Nucleus accumbens (tissue), 56 donors: ENCODE data around the gene TRABD.

Experiments used
- DNase-seq, 56 donors: peaks; one replicate each; lab custom pipeline; 2025; lab: John Stamatoyannopoulos, UW

TRABD gene

GRCh38 chr22:50216055-50216683 is 30.5 kb downstream of the TRABD start:
- no peak for DNase-seq

- no peak for DNase-seq
Measured at GRCh38 chr22:50216684-50217520, 31.2 kb downstream of the TRABD start.

- DNase-seq, result no peak
Measured at GRCh38 chr22:50217543-50218152, 31.9 kb downstream of the TRABD start.

DNA sequence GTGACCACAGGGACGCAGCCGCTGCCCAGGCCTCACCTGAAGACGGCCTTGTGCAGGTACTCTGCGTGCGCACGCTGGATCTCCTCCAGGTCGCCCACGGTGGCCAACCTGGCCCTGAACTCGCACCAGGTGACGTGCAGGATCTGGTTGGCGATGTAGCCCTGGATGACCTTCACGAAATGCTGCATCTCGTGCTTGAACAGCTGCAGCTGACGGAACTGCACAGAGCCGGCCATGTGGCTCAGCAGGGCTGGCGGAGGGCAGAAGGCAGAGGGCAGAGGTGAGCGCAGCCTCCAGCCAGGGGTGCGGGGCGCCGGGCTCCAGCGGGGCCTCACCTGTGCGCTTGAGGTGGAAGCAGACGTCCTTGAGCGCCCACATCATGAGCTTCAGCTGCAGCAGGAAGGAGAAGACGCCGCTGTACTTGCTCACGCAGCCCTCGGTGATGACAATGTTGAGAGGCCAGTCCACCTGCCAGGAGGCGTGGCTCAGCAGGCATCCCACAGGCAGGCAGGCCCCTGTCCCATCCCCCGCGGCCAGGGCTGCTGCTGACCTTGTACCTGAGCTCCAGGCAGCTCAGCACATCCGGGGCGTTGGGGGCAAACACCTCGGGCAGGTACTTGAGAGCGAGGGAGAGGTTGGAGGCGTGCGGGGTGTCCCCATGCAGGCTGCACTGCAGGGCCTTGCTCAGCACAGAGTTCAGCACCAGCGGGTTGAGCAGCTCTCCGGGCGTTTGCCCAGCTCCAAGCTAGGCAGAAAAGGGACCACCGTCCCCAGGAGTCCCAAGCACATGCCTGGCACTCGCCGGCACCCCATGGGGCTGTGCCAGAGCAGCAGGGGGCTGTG is 32.7 kb downstream of the TRABD start:
- DNase-seq, result no peak

- peak in 3 of 56 donors; percentile 20 to 36 (median 34) for DNase-seq
Measured at GRCh38 chr22:50218996-50219727, 33.4 kb downstream of the TRABD start.

DNA sequence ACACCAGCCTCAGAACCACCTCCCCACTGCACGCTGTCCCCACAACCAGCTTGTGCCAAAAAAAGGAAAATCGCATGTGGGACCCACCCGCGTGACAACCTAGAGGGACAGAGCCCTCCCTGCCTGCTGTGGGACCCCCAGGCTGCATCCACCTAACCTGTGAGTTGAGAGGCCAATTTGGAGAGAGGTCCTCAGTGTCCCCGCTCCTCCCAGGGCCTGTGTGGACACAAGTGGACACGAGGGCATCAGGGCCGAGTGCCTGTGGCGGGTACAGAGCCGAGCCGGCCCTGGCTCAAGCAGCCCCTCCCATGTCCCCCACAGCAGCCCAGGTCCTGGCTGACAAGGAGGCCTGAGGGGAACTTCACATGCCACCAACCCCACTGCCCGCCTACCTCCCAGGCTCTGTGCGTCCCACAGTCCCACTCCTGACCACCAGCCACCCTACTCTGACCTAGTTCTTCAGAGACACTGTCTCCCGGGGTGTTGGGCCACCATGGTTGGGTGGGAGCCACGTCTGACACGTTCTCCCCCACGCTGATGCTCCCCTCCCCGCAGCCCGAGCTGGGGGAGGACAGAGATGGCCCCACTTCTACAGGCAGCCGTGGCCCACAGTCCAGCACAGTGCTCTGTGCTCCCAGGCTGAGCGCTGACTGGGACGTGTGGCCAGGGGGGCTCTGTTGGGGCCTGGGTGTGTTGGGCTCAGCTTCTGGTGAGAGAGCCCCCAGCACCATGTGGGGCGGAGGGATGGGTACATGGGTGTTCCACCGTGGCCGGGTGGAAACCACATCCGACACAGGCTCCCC is 34.3 kb downstream of the TRABD start:
- no peak for DNase-seq

GRCh38 chr22:50220603-50221409 is 35.1 kb downstream of the TRABD start:
- DNase-seq, result no peak

DNA sequence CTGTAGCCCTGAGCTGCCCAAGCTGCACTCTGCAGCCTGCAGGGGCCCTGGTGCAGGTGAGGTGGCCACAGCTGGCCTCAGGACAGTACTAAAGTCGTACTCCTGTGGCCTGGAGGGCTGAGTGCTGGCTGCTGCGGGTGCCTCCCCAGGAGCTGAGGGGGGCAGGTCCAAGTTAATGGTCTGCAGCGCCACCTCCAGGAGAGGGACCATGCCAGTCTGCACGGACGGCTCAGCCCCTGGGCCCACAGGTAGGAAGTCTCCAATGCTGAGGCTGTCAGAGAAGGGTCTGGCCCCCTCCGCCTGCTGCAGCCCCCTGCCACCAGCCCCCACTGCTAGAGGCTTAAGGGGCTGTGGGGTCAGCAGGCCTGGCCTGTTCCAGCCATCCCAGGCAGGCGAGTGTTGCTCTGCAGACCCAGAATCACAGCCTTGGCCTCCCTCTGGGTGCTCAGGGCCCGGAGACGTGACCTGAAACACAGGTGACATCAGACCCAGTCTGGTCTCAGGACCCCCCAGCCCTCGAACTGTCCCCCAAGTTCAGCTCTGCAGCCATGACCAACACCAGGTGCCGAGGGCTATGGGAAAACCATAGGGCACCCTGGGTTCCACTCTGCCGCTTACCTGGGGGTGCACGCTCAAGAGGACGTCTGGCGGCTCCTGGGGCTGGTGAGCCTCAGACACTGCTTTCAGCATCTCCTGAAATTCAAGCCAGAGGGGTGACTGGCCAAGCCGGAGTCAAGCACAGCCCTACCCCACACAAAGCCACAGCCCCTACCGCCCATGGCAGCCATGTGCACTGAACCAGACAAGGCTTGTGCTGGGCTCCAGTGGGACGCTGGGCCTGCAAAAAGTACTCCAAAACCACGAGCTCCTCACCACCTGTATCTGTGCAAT is 35.9 kb downstream of the TRABD start:
- DNase-seq, result no peak

DNA sequence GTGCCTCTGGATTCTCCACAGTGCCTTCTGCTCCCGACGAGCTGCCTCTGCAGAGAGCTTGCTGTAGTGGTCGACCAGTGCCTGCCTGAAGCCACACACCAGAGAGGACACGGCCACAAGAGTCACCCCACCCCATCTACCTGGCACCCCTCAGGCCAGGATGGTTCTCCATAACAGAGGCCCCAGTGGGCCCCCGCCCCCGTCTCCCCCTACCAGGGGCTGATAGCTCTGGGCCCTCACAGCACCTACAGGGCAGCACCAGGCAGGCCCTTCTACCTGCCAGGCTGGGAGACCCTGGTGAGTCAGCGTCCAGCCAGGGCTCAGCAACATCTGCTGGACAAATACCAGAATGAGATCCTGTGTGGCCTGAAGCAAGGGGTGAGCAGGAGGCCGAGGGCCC is 36.8 kb downstream of the TRABD start:
- DNase-seq, result no peak

- DNase-seq, result no peak
Measured at GRCh38 chr22:50224071-50224470, 38.4 kb downstream of the TRABD start.

GRCh38 chr22:50225200-50225969 is 39.7 kb downstream of the TRABD start:
- DNase-seq, result no peak

GRCh38 chr22:50226063-50226874 is 40.6 kb downstream of the TRABD start:
- no peak for DNase-seq

GRCh38 chr22:50226875-50227165 is 41.1 kb downstream of the TRABD start:
- DNase-seq, result no peak

- DNase-seq, result no peak
Measured at GRCh38 chr22:50227579-50228215, 42.0 kb downstream of the TRABD start.

GRCh38 chr22:50228366-50228765 is 42.7 kb downstream of the TRABD start:
- no peak for DNase-seq
